GM23338 (cell line): Measurements from ENCODE around the gene ZNF660.
"Not testable (repeated sequence)": the region's sequence is repeated elsewhere in the genome, so short reads cannot be mapped to it uniquely, and the experiment has no call there.

Source experiments
- CREB1 ChIP-seq: fragments of 250-450 bp; sonication (Bioruptor Pico); IDR thresholded peaks from 2 replicates; pipeline ENCODE4 v1.5.0; 2020; ENCODE audit warnings: low read depth, mild to moderate bottlenecking, moderate library complexity
- CTCF ChIP-seq, 2 experiments: fragments of 200-600 bp in 1 of 2; sonication (generic) in 1 of 2; conservative IDR thresholded peaks; 2 replicates each; pipeline versions ENCODE4 v1.5.1 to v1.6.1; 2016 to 2017; ENCODE audit warnings: antibody characterized with exemption in 2 of 2, low read depth in 2 of 2, mild to moderate bottlenecking in 2 of 2, moderate library complexity in 1 of 2
- ETS1 ChIP-seq: IDR thresholded peaks from 2 replicates; pipeline ENCODE4 v1.6.1; 2016; ENCODE audit warnings: antibody characterized with exemption
- EZH2 ChIP-seq: fragments of 200-600 bp; sonication (generic); IDR thresholded peaks from one replicate; pipeline ENCODE4 v1.8.0; 2017; ENCODE audit warnings: antibody characterized with exemption, mild to moderate bottlenecking, low read depth; ENCODE audit not compliant: unreplicated experiment
- EZH2phosphoT487 ChIP-seq: fragments of 200-600 bp; sonication (generic); IDR thresholded peaks from one replicate; pipeline ENCODE4 v1.8.1; 2018; ENCODE audit warnings: antibody characterized with exemption; ENCODE audit not compliant: unreplicated experiment
- JUNB ChIP-seq: IDR thresholded peaks from one replicate; pipeline ENCODE4 v1.6.1; 2016; ENCODE audit warnings: antibody characterized with exemption; ENCODE audit not compliant: unreplicated experiment
- NANOG ChIP-seq: IDR thresholded peaks from 2 replicates; pipeline ENCODE4 v1.6.1; 2016; ENCODE audit warnings: antibody characterized with exemption, borderline replicate concordance
- POLR2AphosphoS5 ChIP-seq: IDR thresholded peaks from 2 replicates; pipeline ENCODE4 v1.6.1; 2016; ENCODE audit warnings: antibody characterized with exemption, low read depth
- REST ChIP-seq: IDR thresholded peaks from one replicate; pipeline ENCODE4 v1.6.1; 2018; ENCODE audit warnings: antibody characterized with exemption; ENCODE audit not compliant: unreplicated experiment
- STAT1 ChIP-seq: IDR thresholded peaks from one replicate; pipeline ENCODE4 v1.6.1; 2016; ENCODE audit warnings: antibody characterized with exemption; ENCODE audit not compliant: unreplicated experiment
- ZNF114 ChIP-seq: fragments of 250-450 bp; sonication (Bioruptor Pico); IDR thresholded peaks from 2 replicates; pipeline ENCODE4 v1.5.0; 2020; ENCODE audit warnings: mild to moderate bottlenecking, moderate library complexity
- ZNF331 ChIP-seq: fragments of 250-450 bp; sonication (Bioruptor Pico); IDR thresholded peaks from 2 replicates; pipeline ENCODE4 v1.5.0; 2020; ENCODE audit warnings: low read depth, mild to moderate bottlenecking, moderate library complexity
- ZNF462 ChIP-seq: fragments of 250-450 bp; sonication (Bioruptor Pico); IDR thresholded peaks from 2 replicates; pipeline ENCODE4 v1.5.0; 2020; ENCODE audit warnings: mild to moderate bottlenecking, moderate library complexity

GRCh38 chr3:44544811-44545210 is 40.0 kb upstream of the ZNF660 start:
- TF ChIP-seq CTCF (conservative IDR thresholded peaks at IDR 0.05; ENCODE audit: low read depth in 2 of 2); EZH2; POLR2AphosphoS5; REST; EZH2phosphoT487; CREB1 (CRISPR knock-in tag); ETS1; JUNB; ZNF331 (CRISPR knock-in tag); STAT1; NANOG; ZNF114 (CRISPR knock-in tag); ZNF462 (CRISPR knock-in tag): not testable (repeated sequence)
